NCI-H128 (cell line): Measurements from ENCODE around the gene KSR1.

Source experiments
- DNase-seq: peaks from one replicate; lab custom pipeline; 2025; ENCODE audit not compliant: unreplicated experiment; lab: John Stamatoyannopoulos, UW

The KSR1 gene

DNA sequence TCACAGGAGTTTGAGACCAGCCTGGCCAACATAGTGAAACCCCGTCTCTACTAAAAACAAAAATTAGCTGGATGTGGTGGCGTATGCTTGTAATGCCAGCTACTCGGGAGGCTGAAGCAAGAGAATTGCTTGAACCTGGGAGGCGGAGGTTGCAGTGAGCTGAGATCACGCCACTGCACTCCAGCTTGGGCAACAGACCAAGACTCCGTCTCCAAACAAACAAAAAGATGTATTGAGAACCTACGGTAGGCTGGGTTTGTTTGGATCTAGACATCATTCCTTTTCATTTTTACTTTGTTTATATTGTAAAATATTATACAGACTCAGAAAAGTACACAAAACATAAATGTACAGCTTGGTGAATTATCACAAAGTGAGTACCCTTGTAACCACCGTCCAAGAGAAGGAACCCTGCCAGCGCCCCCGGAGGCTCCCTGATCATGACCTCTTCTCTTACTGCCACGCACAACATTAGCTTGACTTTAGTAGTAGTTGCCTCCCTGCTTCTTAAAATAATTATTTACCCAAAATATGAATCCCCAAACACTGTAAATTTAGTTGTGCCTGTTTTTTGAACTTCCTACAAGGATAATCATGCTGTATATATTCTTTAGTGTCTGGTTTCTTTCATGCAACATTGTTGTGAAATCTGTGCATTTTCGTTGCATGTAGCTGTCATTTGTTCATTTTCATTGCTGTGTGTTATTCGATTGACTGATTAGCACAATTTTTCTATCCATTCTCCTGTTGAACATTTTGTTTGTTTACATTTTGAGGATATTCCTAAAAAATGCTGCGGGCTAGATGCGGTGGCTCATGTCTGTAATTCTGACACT, 56.5 kb downstream of the KSR1 start:
- no peak for DNase-seq

GRCh38 chr17:27513849-27514248, 57.6 kb downstream of the KSR1 start:
- no peak for DNase-seq

DNA sequence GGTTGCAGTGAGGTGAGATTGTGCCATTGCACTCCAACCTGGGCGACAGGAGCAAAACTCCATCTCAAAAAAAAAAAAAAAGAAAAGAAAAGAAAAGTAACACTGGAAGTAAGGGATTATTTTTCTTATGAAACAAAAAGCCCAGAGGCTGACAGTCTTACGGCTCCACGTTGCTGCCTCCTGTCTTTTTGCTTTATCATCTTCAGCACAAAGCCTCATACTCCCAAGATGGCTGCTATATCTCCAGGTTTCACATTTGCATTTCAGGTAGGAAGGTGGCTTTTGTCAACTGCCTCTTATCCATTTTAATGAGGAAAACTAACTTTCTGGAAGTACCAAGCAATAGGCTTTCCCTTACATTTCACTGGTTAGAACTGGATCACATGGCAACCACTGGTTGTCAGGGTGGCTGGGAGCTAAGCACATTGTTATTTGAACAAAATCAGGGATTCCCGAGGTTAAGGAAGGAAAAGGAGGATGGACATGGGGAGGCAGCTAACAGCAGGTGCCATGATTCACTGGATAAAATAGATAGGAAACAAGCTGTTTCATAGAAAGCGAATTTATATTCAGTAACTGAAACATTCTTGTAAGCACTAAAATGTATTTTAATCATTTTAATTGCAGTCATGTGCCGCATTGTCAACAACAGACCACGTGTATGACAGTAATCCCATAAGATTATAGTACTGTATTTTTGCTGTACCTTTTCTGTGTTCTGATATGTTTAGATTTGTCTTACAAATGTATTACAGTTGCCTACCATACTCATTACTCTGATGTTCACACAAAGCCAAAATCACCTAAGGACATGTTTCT, 58.6 kb downstream of the KSR1 start:
- no peak for DNase-seq

- no peak for DNase-seq
These were observed 61.8 kb downstream of the KSR1 start for GRCh38 chr17:27518048-27518447.

DNA sequence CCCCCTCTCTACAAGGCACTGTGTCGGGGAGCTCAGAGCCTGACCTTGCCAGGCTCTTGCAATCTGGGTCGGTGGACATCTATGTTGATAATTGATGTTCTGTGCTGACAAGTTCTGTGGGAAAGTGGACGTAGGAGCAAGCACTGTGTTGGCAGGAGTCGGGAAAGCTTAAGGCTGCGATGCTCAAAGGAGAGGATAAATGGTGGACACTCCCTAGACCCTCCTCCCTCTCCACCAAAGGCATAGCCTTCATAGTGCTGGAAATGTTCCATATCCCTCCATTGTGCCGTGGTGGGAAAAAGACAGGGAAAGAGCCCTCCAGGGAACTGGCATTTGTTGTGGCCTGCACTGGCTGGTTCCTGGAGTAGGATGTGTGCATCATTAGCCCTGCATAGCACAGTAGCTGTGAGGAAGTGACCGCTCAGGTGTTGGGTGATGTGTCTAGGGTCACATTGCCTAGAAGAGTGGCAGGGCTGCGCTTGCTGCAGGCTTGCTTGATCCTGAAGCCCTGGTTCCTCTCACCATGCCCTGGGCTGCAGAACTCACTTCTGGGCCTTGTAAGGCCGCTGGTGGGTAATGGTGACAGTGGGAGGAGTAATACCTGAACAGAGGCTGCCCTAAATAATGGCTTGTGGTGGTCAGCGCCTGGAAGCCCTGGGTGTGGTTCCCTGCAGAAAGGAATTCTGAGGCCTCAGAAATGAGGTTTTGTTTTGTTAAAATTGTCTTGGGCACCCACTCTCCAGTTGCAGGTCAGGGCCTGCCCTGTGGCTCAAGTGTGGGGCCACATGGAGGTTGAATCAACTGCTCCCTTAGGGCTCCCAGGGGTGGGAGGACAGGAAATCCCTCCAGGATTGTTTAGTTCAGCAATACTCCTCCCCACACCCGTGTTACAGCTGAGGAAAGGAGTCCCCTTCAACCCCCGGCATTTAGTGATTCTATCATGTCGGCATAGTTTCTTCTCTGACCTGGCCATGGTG, 62.6 kb downstream of the KSR1 start:
- DNase-seq: no peak

GRCh38 chr17:27519550-27519949, 63.3 kb downstream of the KSR1 start:
- no peak for DNase-seq

GRCh38 chr17:27520491-27521185, 64.4 kb downstream of the KSR1 start:
- DNase-seq: no peak

DNA sequence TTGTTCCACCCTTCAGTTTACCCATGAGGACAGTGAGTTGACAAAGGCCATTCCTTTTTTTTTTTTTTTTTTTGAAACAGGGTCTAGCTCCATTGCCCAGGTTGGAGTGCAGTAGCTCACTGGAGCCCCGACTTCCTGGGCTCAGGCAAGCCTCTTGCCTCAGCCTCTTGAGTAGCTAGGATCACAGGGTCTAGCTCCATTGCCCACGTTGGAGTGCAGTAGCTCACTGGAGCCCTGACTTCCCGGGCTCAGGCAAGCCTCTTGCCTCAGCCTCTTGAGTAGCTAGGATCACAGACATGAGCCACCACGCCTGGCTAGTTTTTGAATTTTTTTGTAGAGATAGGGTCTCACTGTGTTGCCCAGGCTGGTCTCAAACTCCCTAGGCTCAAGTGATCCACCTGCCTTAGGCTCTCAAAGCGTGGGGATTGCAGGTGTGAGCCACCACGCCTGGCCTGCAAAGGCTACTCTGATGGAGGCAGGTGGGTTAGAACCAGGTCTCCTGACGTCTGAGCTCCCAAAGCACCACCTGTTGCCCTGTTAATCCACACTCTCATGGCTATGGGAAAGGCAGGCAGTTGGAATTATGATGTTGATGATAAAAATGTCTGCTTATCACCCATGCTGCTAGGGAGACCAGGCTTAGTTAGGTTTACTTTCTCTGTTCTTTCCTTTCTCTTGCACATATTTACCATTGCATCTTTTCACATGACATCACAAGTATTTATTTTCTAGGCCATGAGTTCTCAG, 65.2 kb downstream of the KSR1 start:
- DNase-seq: no peak

- no peak for DNase-seq
These were observed 65.9 kb downstream of the KSR1 start for GRCh38 chr17:27522028-27522635.

DNA sequence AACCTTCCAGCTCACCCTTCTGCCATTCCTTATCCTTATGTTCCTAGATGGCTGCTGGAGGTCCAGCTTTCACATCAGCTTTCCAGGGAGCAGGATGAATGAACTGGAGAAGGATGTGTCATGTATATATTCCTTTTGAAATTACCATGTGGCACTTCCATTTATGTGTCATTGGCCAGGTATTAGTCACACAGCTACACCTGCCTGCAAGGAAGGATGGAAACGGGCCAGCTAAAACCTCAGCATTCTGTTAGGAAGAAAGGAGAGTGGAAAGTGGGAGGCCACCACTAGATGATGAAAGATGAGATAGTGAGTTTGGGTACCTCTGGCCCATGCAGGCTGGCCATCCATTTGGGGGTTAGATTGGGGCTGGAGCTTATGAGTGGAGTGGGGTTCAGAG, 67.5 kb downstream of the KSR1 start:
- DNase-seq: no peak

- DNase-seq: no peak
These were observed 68.3 kb downstream of the KSR1 start for GRCh38 chr17:27524594-27524993.

GRCh38 chr17:27525316-27525715, 69.1 kb downstream of the KSR1 start:
- DNase-seq: no peak

DNA sequence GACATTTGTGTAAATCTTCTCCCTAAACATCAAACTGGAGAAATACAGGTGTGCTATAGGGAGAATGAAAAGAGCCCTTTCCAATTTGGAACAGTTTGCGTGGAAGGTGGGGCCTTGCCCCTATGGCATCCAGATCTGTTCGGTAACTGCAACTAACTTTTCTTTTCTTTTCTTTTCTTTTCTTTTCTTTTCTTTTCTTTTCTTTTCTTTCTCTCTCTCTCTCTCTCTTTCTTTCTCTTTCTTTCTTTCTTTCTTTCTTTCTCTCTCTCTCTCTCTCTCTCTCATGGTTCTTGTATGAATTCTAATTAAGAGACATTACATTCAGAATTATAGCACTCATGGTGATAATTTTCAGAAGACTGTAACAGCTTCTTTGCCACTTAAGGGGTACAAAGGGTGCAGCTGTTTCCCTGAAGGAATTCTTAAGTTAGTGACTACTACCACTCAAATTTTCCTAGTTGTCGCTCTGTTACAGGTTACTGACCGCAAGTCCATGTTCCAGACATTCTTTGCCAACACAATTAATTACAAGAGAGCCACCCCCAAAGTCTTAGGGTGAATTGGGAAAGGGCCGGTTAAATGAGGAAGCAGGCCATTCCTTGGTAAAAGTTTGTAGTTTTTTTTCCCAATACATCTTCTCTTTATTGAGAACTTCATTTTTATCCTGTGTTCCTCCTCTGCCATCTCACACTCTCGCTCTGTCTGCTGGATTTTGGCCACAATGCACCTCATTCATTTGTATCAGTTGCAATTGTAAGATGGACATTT, 69.8 kb downstream of the KSR1 start:
- DNase-seq: no peak

GRCh38 chr17:27526604-27527002, 70.4 kb downstream of the KSR1 start:
- no peak for DNase-seq

- DNase-seq: no peak
These were observed 73.1 kb downstream of the KSR1 start for GRCh38 chr17:27529230-27529796.

DNA sequence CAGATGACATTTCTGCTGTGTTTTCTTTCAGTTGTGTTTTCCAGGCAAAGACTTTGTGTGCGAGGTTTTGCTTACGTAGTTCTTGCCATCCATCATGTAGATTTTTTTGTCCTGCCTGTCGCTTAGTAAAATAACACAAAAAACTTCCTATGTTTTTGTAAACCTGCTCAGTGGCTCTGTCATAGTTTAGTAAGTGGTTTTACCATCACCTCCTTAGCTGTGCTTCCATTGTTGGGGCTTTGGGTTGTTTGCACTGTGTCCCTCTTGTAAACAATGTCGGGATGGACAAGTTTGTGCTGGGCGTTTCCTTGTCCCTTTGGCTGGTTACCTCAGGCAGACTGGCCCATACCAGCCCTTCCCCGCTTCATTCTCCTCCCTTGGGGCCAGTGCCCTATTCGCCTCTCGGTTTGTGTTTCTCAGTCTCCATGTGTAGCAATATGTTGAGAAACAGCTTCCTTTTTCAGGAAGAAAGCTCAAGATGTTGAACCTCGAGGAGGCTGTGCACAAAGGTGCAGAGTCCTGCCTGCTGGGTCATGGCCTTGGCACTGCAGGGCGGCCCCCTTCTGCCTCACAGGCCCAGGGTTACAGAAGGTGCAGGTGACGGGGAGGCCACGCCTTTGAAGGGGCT, 74.6 kb downstream of the KSR1 start:
- no peak for DNase-seq

DNA sequence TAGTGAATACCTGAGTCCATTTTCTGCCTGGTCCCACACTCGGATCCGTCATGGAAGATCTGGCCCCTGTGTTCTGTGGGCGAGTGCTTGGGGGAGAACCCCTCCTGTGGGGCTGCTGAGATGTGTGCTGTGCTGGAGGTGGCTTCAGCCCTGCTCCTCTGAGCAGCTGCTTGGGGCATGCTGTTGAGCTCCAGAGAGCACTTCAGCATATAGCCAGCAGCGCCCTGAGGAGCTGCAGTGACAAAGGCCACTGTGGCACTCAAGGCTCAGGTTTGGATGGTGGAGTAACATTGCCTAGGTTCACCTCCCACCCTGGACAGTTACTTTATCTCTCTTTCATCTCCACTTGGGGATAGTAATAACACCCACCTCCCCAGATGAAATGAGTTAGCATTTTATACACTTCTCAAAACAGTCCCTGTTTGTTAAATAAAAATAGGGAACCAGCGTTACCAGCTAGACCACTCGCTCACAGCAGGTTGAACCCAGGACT, 75.3 kb downstream of the KSR1 start:
- DNase-seq: no peak
